ENCODE data around the gene DHDDS. TPM values are rescaled to one million over a fixed set of nuclear protein-coding genes. Genes with fewer than 3 reads are reported as not detected.
"Not testable (repeated sequence)": the region's sequence is repeated elsewhere in the genome, so short reads cannot be mapped to it uniquely, and the experiment has no call there.

The DHDDS gene
- total RNA-seq, 2 donors from 2014 or later: 55.7 to 56.6 TPM

DNA sequence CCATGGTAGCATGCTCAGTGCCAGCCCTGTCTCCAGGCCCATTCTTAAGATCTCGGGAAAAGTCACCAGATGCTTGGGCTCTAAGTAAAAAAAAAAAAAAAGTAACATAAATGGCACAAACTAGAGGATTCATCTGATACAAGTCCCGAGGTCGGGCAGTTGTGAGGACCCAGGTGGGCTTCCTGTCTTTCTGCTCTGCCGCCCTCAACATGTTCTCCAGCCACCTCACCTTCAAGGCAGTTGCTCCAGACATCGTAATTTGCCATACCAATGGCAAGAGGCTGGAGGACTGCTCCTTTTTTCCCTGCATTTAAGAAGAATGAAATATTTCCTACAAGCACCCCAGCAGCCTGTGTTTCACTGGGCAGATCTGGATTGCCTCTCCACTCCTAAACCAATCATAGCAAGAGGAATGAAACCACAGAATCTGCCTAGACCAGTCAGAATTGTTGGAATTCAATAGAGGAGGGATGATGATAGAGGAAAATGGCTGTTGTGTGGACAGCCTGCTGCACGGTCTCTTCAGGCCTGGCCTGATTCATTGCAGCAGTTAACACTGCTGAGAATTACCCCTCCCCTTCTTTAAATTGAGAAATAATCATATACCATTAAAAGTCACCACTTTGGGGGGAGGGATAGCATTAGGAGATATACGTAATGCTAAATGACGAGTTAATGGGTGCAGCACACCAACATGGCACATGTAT is 45.5 kb downstream of the DHDDS start:
- peak overlapping the region; percentile 45 for H3K27ac Mint-ChIP-seq
- peaks cover 15% of the 10 kb centered on the region for H3K4me1 Mint-ChIP-seq
- peaks cover 76% of the 10 kb centered on the region for H3K36me3 Mint-ChIP-seq (ENCODE audit: low read depth)
- H3K27me3 Mint-ChIP-seq: no peaks in the 10 kb centered on the region
- H3K4me3 Mint-ChIP-seq: no peak overlapping the region
- no peak for ATAC-seq (replicated peaks)
- H3K9me3 Mint-ChIP-seq: no peaks in the 10 kb centered on the region

DNA sequence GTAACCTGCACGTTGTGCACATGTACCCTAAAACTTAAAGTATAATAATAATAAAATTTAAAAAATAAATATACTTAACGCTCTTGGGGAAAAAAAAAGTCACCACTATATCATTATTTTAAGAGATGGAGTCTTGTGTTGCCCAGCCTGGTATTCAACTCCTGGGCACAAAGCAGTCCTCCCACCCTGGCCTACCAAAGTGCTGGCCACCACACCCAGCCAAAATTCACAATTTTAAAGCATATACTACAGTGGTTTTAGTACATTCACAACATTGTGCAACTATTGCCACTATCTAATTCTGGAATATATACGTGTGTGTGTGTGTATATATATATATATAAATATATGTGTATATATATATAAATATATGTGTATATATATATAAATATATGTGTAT is 46.0 kb downstream of the DHDDS start:
- Mint-ChIP-seq H3K36me3 (ENCODE audit: low read depth) (peaks cover 72% of the 10 kb centered on the region), H3K9me3 (no peaks in the 10 kb centered on the region), H3K27ac (no peak overlapping the region), H3K4me3 (no peak overlapping the region), H3K4me1 (peaks cover 20% of the 10 kb centered on the region), H3K27me3 (no peaks in the 10 kb centered on the region)
- ATAC-seq (replicated peaks): no peak

DNA sequence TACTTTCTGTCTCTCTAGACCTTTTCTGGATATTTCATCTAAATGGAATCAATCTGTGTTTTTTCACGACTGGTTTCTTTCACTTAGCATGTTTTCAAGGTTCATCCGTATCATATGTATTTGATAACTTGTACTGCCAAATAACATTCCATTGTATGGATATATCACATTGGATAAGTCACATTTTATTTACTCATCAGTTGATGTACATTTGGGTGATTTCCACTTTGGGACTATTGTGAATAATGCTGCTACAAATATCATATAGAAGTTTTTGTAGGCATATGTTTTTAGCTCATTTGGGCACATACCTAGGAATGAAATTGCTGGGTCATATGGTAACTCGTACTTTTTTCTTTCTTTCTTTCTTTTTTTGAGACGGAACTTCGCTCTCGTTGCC is 46.9 kb downstream of the DHDDS start:
- H3K9me3 Mint-ChIP-seq: no peaks in the 10 kb centered on the region
- no peak for ATAC-seq (replicated peaks)
- peaks cover 64% of the 10 kb centered on the region for H3K36me3 Mint-ChIP-seq (ENCODE audit: low read depth)
- no peaks in the 10 kb centered on the region for H3K27me3 Mint-ChIP-seq
- H3K27ac Mint-ChIP-seq: no peak overlapping the region
- peaks cover 19% of the 10 kb centered on the region for H3K4me1 Mint-ChIP-seq
- H3K4me3 Mint-ChIP-seq: no peak overlapping the region

DNA sequence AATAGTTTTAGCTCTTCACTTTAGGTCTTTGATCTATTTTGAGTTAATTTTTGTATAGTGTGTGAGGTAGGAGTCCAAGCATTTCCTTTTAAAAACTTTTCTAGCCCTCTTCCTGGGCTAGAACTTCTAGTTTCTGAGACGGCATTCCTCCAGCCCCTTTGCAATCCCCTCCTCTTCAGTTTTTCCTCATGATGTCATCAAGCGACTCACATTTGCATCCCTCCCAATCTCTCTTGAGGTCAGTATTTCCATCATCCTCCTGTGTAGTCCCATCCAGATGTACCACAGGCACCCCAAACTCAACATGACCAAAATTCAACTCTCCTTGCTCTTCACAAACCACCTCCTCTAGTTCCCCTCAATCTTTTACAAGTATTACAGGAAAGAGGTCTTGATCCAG is 50.8 kb downstream of the DHDDS start:
- H3K9me3 Mint-ChIP-seq: no peaks in the 10 kb centered on the region
- H3K4me1 Mint-ChIP-seq: peaks cover 11% of the 10 kb centered on the region
- H3K27ac Mint-ChIP-seq: peak overlapping the region; percentile 8
- ATAC-seq (replicated peaks): no peak
- no peak overlapping the region for H3K4me3 Mint-ChIP-seq
- peaks cover 28% of the 10 kb centered on the region for H3K36me3 Mint-ChIP-seq (ENCODE audit: low read depth)
- H3K27me3 Mint-ChIP-seq: no peaks in the 10 kb centered on the region

DNA sequence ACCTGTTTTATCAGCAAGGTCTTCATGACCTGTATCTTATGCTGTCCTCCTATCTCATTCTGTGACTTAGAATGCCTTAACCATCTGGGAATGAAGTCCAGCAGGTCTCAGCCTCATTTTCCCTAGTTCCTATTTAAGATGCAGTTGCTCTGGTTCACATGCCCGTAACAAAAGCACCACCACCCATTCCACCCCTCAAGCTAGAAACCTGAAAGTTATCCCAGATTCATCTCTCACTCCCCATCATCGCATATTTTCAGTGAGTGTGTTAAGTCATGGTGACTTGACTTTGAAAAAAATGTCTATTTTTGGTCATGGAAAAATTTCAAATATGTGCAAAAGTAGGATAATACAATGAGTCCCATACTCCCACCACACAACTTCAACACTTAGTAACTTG is 51.9 kb downstream of the DHDDS start:
- Mint-ChIP-seq H3K27me3 (no peaks in the 10 kb centered on the region), H3K36me3 (ENCODE audit: low read depth) (peaks cover 18% of the 10 kb centered on the region), H3K4me3 (no peak overlapping the region), H3K9me3 (no peaks in the 10 kb centered on the region), H3K4me1 (peaks cover 11% of the 10 kb centered on the region), H3K27ac (no peak overlapping the region)
- ATAC-seq (replicated peaks): no peak

DNA sequence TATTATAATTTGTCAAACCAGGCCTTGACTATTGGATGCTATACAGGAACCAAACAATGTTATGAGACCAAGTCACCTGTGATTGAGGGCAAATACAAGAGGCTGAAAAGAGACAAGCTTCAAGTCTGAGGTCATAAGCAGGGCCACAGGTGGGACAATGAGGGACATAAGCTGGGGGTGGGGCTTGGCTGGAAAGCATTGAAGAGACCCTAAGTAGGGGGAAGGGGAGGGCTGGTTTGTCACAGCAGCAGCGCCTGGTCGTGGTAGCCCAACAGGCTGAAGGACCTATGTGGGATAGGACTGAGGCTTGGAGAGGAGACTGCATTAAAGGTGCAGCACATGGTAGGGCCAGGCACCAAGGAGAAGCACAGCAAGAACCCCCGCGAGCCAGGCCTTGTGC is 58.0 kb downstream of the DHDDS start:
- H3K27me3 Mint-ChIP-seq: no peaks in the 10 kb centered on the region
- no peaks in the 10 kb centered on the region for H3K36me3 Mint-ChIP-seq (ENCODE audit: low read depth)
- no peak overlapping the region for H3K4me3 Mint-ChIP-seq
- H3K27ac Mint-ChIP-seq: no peak overlapping the region
- H3K4me1 Mint-ChIP-seq: no peaks in the 10 kb centered on the region
- ATAC-seq (replicated peaks): no peak
- no peaks in the 10 kb centered on the region for H3K9me3 Mint-ChIP-seq

DNA sequence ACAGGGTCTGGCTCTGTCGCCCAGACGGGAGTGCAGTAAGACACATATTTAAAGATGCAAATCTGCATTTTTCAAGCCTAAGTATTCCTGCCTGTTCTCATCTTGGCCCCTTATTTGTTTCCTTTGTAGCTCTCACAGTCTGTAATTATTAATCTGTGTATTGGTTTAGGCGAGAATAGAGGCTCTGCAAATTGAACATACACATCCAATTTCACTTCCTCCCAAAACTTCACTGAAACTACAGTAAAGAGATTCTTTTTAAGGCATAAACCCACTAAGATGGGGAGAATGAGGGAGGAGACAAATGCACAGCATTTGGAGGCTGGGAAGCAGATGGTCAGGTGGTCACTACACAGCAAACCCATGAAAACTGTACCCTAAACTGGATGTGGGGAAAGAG is 61.1 kb downstream of the DHDDS start:
- Mint-ChIP-seq H3K9me3 (no peaks in the 10 kb centered on the region), H3K4me3 (no peak overlapping the region), H3K27me3 (no peaks in the 10 kb centered on the region), H3K36me3 (ENCODE audit: low read depth) (no peaks in the 10 kb centered on the region), H3K4me1 (no peaks in the 10 kb centered on the region), H3K27ac (no peak overlapping the region)
- ATAC-seq (replicated peaks): no peak

DNA sequence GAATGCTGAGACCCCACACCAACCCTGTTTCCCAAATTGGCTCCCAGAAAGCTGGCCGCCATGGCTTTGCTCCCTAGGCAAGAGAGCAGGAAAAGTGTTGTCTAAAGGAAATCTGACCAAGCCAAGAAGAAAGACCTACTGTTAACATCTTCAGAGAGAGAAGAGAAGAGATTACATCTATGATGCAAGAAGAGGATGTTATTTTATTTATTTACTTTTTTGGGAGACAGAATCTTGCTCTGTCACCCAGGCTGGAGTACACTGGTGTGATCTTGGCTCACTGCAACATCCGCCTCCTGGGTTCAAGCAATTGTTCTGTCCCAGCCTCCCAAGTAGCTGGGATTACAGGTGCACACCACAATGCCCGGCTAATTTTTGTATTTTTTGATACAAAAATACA is 61.8 kb downstream of the DHDDS start:
- Mint-ChIP-seq H3K27me3 (no peaks in the 10 kb centered on the region), H3K4me3 (no peak overlapping the region), H3K36me3 (ENCODE audit: low read depth) (no peaks in the 10 kb centered on the region), H3K27ac (peak overlapping the region; percentile 63), H3K4me1 (peaks cover 2% of the 10 kb centered on the region), H3K9me3 (no peaks in the 10 kb centered on the region)
- ATAC-seq (replicated peaks): no peak

DNA sequence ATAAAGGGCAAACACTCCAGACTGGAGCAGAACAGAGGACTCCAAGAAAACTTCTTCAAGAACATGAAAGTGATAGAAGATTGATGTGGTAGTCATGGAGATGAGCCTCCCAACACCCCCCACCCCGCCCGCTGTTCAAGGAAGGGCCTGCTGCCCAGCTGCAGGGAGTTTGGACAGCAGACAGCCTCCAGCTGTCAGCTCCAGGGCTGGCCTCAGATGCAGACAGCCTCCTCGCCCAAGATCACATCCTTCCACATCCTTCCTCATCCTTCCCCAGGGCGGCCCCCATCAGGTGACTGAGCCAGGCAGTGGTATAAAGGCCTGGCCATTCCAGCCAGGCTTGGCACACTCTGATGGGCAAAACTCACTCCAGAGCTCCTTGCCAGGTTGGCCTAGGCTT is 64.7 kb downstream of the DHDDS start:
- Mint-ChIP-seq H3K4me1 (peaks cover 4% of the 10 kb centered on the region), H3K36me3 (ENCODE audit: low read depth) (no peaks in the 10 kb centered on the region), H3K27me3 (no peaks in the 10 kb centered on the region), H3K4me3 (no peak overlapping the region), H3K9me3 (no peaks in the 10 kb centered on the region), H3K27ac (peak overlapping the region; percentile 65)
- no peak for ATAC-seq (replicated peaks)

DNA sequence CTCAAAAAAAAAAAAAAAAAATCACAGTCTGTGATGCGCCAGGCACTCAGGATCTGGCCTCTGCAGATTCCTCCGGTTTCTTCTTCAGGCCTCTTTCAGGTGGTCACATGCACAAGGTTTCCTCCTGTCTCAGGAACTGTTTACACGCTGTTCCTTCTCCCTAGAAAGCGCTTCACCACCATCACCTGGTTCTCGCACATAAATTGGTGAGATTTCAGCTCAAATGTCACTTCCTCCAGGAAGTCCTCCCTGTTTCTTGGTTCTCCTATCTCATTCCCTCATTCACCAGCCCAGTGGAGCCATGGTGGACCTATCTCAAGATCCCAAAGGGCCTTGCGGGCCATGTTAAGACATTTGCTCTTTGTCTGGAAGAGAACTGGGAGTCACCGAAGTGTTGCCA is 66.8 kb downstream of the DHDDS start:
- ATAC-seq (replicated peaks): no peak
- H3K4me1 Mint-ChIP-seq: peaks cover 4% of the 10 kb centered on the region
- no peaks in the 10 kb centered on the region for H3K36me3 Mint-ChIP-seq (ENCODE audit: low read depth)
- no peaks in the 10 kb centered on the region for H3K27me3 Mint-ChIP-seq
- H3K27ac Mint-ChIP-seq: peak overlapping the region; percentile 59
- H3K4me3 Mint-ChIP-seq: peak overlapping the region; percentile 85
- H3K9me3 Mint-ChIP-seq: no peaks in the 10 kb centered on the region

DNA sequence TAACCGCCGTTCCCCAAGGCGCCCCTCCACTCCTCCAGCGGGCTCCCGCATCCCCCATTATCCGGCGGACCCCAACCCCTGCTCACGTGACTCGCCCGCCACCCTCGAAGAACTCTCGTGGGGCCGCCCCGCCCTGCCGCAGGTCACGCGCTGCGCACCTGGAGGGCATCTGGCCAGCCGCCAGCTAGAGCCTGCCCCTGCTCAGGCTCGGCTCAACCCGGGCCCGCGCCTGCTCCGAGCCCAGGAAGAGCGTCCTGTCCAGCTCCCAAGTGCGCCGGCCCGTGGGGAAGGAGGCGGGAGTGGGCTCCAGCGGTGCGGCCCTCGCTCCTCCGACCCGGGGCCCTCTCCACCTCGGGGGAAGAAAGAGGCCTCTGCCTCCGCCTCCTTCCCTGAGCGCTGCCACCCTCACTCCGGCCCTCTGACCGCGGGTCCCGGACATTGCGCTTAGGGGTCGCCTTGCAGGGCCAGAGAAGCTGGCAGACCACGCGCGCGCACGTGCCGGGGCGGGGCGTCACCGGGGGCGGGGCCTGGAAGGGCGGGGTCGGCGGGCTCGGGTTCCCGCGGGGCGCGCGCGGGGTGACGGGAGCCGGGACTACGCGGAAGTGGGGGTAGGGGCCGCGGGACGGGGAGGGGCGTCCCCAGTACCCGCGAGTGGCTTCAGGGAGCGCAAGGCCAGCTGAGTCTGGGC is 68.5 kb downstream of the DHDDS start:
- Mint-ChIP-seq H3K4me3 (peak overlapping the region; percentile 85), H3K9me3 (no peaks in the 10 kb centered on the region), H3K36me3 (ENCODE audit: low read depth) (no peaks in the 10 kb centered on the region), H3K27ac (peak overlapping the region; percentile 89), H3K4me1 (peaks cover 4% of the 10 kb centered on the region), H3K27me3 (no peaks in the 10 kb centered on the region)
- ATAC-seq (replicated peaks): peak; percentile 81

DNA sequence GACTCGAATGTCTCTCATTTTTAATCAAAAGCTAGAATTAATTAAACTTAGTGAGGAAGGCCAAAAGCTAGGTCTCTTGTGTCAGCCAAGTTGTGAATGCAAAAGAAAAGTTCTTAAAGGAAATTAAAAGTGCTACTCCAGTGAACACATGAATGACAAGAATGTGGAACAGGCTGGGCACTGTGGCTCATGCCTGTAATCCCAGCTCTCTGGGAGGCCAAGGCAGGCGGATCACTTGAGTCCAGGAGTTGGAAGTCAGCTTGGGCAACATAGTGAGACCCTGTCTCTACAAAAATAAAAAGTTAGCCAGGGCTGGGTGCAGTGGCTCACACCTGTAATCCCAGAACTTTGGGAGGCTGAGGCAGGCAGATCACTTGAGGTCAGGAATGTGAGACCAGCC is 78.6 kb downstream of the DHDDS start:
- H3K4me3 Mint-ChIP-seq; ATAC-seq (replicated peaks); H3K9me3 Mint-ChIP-seq; H3K36me3 Mint-ChIP-seq (ENCODE audit: low read depth); H3K27ac Mint-ChIP-seq; H3K4me1 Mint-ChIP-seq; H3K27me3 Mint-ChIP-seq: not testable (repeated sequence)

DNA sequence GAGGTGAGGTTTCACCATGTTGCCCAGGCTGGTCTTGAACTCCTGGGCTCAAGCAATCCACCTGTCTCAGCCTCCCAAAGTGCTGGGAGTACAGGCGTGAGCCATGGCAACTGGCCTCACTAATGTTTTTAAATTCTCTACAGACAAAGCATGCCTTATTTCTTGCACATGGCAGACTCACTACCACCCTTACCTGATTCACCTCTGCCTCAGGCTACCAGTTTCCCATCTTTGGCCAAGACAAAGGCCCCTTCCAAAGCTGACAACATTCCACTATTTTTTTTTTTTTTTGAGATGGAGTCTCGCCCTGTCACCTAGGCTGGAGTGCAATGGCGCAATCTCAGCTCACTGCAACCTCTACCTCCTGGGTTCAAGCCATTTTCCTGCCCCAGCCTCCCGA is 83.7 kb downstream of the DHDDS start:
- not testable (repeated sequence) for H3K27ac Mint-ChIP-seq; ATAC-seq (replicated peaks); H3K4me1 Mint-ChIP-seq; H3K4me3 Mint-ChIP-seq; H3K27me3 Mint-ChIP-seq; H3K36me3 Mint-ChIP-seq (ENCODE audit: low read depth); H3K9me3 Mint-ChIP-seq

DNA sequence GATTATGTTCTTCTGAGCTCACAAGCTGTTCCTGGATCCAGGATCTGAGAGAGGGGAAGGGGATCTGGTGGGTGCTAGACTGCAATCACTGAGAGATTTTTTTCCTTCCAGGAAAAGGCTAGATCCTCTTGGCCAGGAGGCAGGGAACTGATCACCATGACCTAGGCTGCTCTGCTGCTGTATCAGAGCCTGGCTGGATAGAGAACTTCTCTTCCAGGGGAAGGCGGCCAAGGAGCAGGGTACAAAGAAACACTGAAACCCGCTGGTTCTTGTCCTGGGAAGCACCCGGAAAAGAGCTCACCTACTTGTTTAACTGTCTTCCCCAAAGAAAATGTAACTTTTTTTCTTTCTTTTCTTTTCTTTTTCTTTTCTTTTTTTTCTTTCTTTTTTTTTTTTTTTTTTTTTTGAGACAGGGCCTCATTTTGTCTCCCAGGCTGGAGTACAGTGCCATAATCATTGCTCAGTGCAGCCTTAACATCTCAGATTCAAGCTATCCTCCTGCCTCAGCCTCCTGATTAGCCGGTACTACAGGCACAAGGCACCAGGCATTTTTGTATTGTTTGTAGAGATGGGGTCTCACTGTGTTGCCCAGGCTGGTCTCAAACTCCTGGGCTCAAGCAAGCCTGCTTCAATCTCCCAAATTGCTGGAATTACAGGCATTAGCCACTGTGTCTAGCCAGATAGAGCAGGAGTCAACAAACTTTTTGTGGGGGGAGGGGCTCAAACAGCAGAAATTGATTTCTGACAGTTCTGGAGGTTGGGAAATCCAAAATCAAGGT is 85.1 kb downstream of the DHDDS start:
- H3K4me3 Mint-ChIP-seq: no peak overlapping the region
- no peaks in the 10 kb centered on the region for H3K27me3 Mint-ChIP-seq
- no peaks in the 10 kb centered on the region for H3K4me1 Mint-ChIP-seq
- no peak for ATAC-seq (replicated peaks)
- H3K27ac Mint-ChIP-seq: no peak overlapping the region
- H3K36me3 Mint-ChIP-seq (ENCODE audit: low read depth): no peaks in the 10 kb centered on the region
- H3K9me3 Mint-ChIP-seq: no peaks in the 10 kb centered on the region

DNA sequence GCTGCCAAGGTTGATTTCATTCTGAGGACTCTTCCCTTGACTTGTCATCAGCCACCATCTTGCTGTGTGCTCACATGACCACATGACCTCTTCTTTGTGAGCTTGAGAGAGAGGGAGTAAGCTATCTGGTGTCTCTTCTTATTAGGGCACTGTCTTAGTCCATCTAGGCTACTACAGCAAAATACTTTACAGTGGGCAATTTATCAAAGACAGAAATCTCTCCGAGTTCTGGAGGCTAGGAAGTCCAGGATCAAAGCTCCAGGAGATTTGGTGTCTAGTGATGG is 85.6 kb downstream of the DHDDS start:
- no peaks in the 10 kb centered on the region for H3K36me3 Mint-ChIP-seq (ENCODE audit: low read depth)
- H3K27ac Mint-ChIP-seq: no peak overlapping the region
- H3K9me3 Mint-ChIP-seq: no peaks in the 10 kb centered on the region
- ATAC-seq (replicated peaks): no peak
- no peaks in the 10 kb centered on the region for H3K27me3 Mint-ChIP-seq
- no peak overlapping the region for H3K4me3 Mint-ChIP-seq
- no peaks in the 10 kb centered on the region for H3K4me1 Mint-ChIP-seq

All from activated T-helper 17 cell treated with anti-CD3 and anti-CD28 coated beads, Interleukin-2, amount 50 U/mL, for 72 hours (primary cell).